ENCODE results near the gene ZNF516. TPM values are rescaled to one million over a fixed set of nuclear protein-coding genes. Genes with fewer than 3 reads are reported as not detected.

Gene ZNF516
- total RNA-seq, 1 experiment from 2014 or later, result 28.3 TPM

DNA sequence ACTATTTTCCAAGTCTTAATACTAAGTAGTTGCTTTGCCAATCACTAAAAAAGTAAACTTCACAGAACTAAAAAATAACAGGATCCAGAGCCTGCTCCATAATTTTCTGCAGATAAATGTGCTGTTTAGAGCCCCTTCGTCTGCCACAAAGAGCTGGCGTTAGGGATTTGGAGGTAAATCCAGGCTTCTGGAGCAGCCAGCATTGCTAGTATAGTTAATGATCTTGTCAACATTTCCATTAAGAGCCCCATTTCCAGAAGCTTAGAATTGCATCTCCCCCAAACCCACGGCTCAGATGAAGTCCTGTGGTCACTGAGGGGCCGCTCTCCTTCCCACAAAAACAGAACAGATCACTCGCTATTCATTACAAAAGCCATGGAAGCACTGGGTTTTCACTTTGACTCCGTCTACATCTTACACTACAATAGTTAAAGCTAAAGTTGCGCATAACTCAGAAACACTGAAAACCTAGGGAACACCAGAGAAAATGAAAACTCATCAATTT, 41.9 kb downstream of the ZNF516 start:
- POLR2A ChIA-PET, result interaction anchor here (1.2 kb wide), 1 partner anchor 41 kb away, joined by 5 read pairs; no protein-coding TSS in a partner anchor
- BruUV-seq (replicated peaks), result no TSS peak
- intact Hi-C loops (cut with micrococcal nuclease), result loop anchor here (5.0 kb wide), 1 partner anchor 39 kb away; no protein-coding TSS in a partner anchor

GRCh38 chr18:76452357-76452756, 42.7 kb downstream of the ZNF516 start:
- Mint-ChIP-seq H3K27me3 (ENCODE audit: insufficient read depth, unreplicated experiment) (no peaks in the 10 kb centered on the region), H3K27ac (ENCODE audit: low read depth, unreplicated experiment) (no peak overlapping the region), H3K4me3 (ENCODE audit: unreplicated experiment) (no peak overlapping the region), H3K9me3 (ENCODE audit: unreplicated experiment) (no peaks in the 10 kb centered on the region), H3K36me3 (ENCODE audit: insufficient read depth, unreplicated experiment) (no peaks in the 10 kb centered on the region), H3K4me1 (ENCODE audit: insufficient read depth, unreplicated experiment) (peaks cover 46% of the 10 kb centered on the region)
- ChIA-PET CTCF (interaction anchor here (2.3 kb wide), 1 partner anchor 54 kb away, joined by 6 read pairs; no protein-coding TSS in a partner anchor), POLR2A (interaction anchor here (1.2 kb wide), 1 partner anchor 42 kb away, joined by 5 read pairs; no protein-coding TSS in a partner anchor)
- intact Hi-C loops (cut with micrococcal nuclease), result loop anchor here (5.0 kb wide), 1 partner anchor 40 kb away; no protein-coding TSS in a partner anchor
- DNase-seq (ENCODE audit: unreplicated experiment), result no peak
- no TSS peak for BruUV-seq (replicated peaks)
- TF ChIP-seq, protein P1, sequence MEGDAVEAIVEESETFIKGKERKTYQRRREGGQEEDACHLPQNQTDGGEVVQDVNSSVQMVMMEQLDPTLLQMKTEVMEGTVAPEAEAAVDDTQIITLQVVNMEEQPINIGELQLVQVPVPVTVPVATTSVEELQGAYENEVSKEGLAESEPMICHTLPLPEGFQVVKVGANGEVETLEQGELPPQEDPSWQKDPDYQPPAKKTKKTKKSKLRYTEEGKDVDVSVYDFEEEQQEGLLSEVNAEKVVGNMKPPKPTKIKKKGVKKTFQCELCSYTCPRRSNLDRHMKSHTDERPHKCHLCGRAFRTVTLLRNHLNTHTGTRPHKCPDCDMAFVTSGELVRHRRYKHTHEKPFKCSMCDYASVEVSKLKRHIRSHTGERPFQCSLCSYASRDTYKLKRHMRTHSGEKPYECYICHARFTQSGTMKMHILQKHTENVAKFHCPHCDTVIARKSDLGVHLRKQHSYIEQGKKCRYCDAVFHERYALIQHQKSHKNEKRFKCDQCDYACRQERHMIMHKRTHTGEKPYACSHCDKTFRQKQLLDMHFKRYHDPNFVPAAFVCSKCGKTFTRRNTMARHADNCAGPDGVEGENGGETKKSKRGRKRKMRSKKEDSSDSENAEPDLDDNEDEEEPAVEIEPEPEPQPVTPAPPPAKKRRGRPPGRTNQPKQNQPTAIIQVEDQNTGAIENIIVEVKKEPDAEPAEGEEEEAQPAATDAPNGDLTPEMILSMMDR (IDR thresholded peaks at IDR 0.05; ENCODE audit: unreplicated experiment), result no peak

More for the DNA sequence above, 41.9 kb downstream of the ZNF516 start:
- peaks cover 38% of the 10 kb centered on the region for H3K4me1 Mint-ChIP-seq (ENCODE audit: insufficient read depth, unreplicated experiment)
- H3K36me3 Mint-ChIP-seq (ENCODE audit: insufficient read depth, unreplicated experiment), result peaks cover under 1% of the 10 kb centered on the region
- DNase-seq (ENCODE audit: unreplicated experiment), result no peak
- no peak overlapping the region for H3K4me3 Mint-ChIP-seq (ENCODE audit: unreplicated experiment)
- no peaks in the 10 kb centered on the region for H3K27me3 Mint-ChIP-seq (ENCODE audit: insufficient read depth, unreplicated experiment)
- no peak overlapping the region for H3K27ac Mint-ChIP-seq (ENCODE audit: low read depth, unreplicated experiment)
- no peaks in the 10 kb centered on the region for H3K9me3 Mint-ChIP-seq (ENCODE audit: unreplicated experiment)
- TF ChIP-seq, protein P1 (IDR thresholded peaks at IDR 0.05; ENCODE audit: unreplicated experiment), result no peak
- CTCF ChIA-PET, result interaction anchor here (1.3 to 2.3 kb wide), 2 partner anchors 17 to 55 kb away, joined by 3 to 6 read pairs; no protein-coding TSS in a partner anchor

DNA sequence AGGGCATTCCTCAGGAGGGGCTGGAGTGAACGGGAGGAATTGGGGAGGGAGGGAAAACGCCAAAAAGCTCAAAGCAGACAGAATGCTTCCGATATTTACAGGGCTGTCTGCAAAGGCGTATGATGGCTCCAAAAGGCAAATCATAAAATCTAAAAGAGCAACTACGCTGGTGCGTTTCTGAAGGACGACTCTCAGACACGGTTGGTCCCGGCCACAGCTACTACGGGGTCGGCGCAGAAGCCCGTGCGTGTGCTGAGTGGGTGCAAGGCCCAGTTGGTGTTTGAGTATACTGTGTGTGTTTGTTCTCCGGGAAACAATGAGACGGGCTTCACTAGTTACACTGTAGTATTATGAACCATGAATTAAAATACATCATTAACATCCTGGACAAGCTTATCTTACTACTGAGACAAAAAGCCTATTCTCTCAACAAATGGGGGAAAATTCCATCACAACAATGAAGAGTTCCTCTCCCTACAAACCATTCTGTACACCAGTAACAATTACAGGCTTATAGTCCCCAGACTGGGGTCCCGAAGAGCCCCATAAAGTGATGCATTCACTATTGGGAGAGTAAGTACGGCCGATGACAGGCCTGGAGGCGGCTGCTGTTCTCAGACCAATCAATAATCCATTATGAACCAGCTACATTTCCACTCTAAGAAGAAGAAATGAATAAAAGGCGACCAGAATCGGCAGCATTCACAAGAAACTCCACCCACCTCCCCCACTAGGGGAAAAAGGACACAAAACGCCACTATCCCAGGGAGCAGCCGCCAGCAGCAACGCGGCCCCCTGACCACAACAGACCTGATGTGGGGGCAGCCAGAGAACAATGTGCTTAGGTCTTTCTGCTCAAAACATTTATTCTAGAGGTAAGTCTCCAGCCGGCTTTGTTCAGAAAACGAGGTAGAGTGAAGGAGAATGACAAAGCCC, 43.4 kb downstream of the ZNF516 start:
- peak overlapping the region; percentile 84 for H3K4me3 Mint-ChIP-seq (ENCODE audit: unreplicated experiment)
- intact Hi-C loops (cut with micrococcal nuclease), result loop anchor here (2.0 to 5.0 kb wide), 2 partner anchors 41 to 53 kb away; no protein-coding TSS in a partner anchor
- TF ChIP-seq, protein P1 (IDR thresholded peaks at IDR 0.05; ENCODE audit: unreplicated experiment), result no peak
- H3K36me3 Mint-ChIP-seq (ENCODE audit: insufficient read depth, unreplicated experiment), result no peaks in the 10 kb centered on the region
- peaks cover 48% of the 10 kb centered on the region for H3K4me1 Mint-ChIP-seq (ENCODE audit: insufficient read depth, unreplicated experiment)
- peak overlapping the region; percentile 98 for H3K27ac Mint-ChIP-seq (ENCODE audit: low read depth, unreplicated experiment)
- ChIA-PET POLR2A (interaction anchor here (0.9 to 2.9 kb wide), 10 partner anchors 8 to 168 kb away, joined by 3 to 18 read pairs (median 5); no protein-coding TSS in a partner anchor), CTCF (interaction anchor here (0.5 to 0.9 kb wide), 4 partner anchors 55 to 236 kb away, joined by 3 to 4 read pairs (median 3); no protein-coding TSS in a partner anchor)
- BruUV-seq (replicated peaks), result no TSS peak
- H3K9me3 Mint-ChIP-seq (ENCODE audit: unreplicated experiment), result no peaks in the 10 kb centered on the region
- no peaks in the 10 kb centered on the region for H3K27me3 Mint-ChIP-seq (ENCODE audit: insufficient read depth, unreplicated experiment)
- DNase-seq (ENCODE audit: unreplicated experiment), result no peak
